Mucosa of stomach (tissue), 1 donor: ENCODE measurements around the gene PPM1H.
"Not testable (repeated sequence)": the region's sequence is repeated elsewhere in the genome, so short reads cannot be mapped to it uniquely, and the experiment has no call there.

Source experiments
- H3K27me3 ChIP-seq: one replicate; pipeline ENCODE4 v1.7.0; 2013; ENCODE audit warnings: mild to moderate bottlenecking, low read length; ENCODE audit not compliant: control insufficient read depth, insufficient read depth
- H3K36me3 ChIP-seq: one replicate; pipeline ENCODE4 v1.7.0; 2013; ENCODE audit warnings: low read length; ENCODE audit not compliant: control insufficient read depth, insufficient read depth
- H3K4me1 ChIP-seq: one replicate; pipeline ENCODE4 v1.7.0; 2013; ENCODE audit warnings: mild to moderate bottlenecking, low read length; ENCODE audit not compliant: control insufficient read depth, insufficient read depth
- H3K4me3 ChIP-seq: one replicate; pipeline ENCODE4 v1.7.0; 2013; ENCODE audit warnings: low read length
- H3K9ac ChIP-seq: one replicate; pipeline ENCODE4 v1.7.0; 2013; ENCODE audit warnings: mild to moderate bottlenecking, low read length, moderate library complexity
- H3K9me3 ChIP-seq: one replicate; pipeline ENCODE4 v1.7.0; 2013; ENCODE audit warnings: mild to moderate bottlenecking, low read length, moderate library complexity; ENCODE audit not compliant: control insufficient read depth
- donor health status: Pancreatic carcinoma.

Gene PPM1H

DNA sequence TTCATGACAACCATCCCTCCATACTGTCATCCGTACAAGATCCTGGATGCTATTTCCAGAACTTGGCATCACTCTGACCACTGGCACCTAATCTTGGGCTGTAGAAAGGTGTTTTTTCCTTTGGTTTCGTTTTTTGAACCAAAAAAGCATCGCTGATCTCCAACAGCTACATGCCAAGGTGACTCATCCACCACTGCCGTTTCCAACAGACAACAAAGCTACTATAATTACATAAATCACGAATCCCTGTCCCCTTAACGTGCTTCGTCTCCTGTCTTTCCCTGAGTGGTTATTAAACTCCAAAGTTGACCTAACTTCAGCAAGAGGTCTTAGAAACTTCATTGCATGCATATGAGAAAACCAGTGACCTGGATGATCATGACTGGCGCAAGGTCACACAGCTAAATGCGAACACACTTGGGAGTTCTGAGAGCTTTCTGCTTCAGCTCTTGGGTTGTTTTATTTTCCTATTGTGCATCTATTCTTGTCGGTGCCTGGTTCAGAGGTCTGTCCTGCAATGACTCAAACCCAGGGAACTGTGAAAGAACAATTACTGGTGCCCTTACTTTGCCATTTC is 99.9 kb downstream of the PPM1H start:
- Histone ChIP-seq H3K4me1 (no peaks in the 10 kb centered on the region), H3K27me3 (no peaks in the 10 kb centered on the region), H3K9me3 (no peaks in the 10 kb centered on the region), H3K9ac (no peak overlapping the region), H3K4me3 (no peak overlapping the region), H3K36me3 (no peaks in the 10 kb centered on the region)

DNA sequence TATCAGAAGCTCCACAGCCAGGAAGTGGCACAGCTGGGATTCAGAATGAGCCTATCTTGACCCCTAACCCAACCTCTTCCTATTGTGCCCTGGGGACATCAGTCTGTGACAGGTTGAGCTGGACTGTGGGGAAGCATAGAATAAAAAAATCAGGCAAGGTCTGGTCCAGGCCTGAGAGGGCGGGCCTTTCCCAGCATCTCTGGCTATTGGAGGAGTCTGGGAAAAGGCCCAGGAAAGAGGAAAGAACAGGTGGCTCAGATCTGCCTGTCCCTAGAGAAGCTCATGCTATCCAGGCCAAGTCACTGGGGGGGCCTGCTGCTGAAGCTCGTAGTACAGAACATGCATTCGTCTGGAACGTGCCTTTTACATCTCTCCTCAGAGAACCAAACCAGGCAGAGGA is 100.5 kb downstream of the PPM1H start:
- Histone ChIP-seq H3K4me3 (no peak overlapping the region), H3K27me3 (no peaks in the 10 kb centered on the region), H3K4me1 (no peaks in the 10 kb centered on the region), H3K9ac (no peak overlapping the region), H3K9me3 (no peaks in the 10 kb centered on the region), H3K36me3 (no peaks in the 10 kb centered on the region)

DNA sequence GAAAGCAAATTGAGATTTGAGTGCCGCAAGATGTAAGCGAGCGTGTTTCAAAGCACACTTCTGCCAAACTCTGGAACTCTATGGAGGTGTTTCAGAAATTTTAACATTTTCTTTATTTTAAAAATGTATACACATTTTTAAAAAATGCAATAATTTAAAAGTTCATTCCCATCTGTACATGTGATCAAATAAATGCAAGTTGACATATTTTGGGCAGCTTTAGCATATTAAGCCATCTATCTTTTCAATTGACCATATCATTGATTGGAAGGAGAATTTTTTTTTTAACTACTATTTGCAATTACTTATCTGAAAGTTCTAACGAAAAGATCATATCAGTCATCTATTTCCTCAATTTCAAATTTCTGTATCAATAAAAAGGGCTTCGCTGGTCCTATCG is 101.3 kb downstream of the PPM1H start:
- Histone ChIP-seq H3K9me3 (no peaks in the 10 kb centered on the region), H3K4me1 (no peaks in the 10 kb centered on the region), H3K9ac (no peak overlapping the region), H3K27me3 (no peaks in the 10 kb centered on the region), H3K4me3 (no peak overlapping the region), H3K36me3 (no peaks in the 10 kb centered on the region)

DNA sequence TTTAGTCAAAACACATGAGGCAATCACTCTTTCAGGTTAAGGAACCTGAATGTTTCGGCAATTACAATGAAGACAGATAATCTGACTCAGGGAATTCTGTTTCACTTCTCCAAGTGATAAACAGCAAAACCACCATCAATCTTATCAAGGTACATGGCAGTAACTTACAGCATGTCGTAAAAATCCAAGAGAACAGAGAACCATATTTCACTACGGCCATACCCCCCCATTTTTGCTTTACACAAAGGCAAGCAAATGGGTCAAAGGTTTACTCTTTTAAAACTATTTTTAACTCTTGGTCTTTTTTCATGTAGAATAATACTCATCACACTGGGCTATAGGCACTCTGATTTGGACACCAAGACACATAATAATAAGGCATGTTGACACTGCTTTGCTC is 102.4 kb downstream of the PPM1H start:
- H3K27me3 ChIP-seq: no peaks in the 10 kb centered on the region
- H3K36me3 ChIP-seq: no peaks in the 10 kb centered on the region
- H3K4me1 ChIP-seq: no peaks in the 10 kb centered on the region
- no peaks in the 10 kb centered on the region for H3K9me3 ChIP-seq
- no peak overlapping the region for H3K9ac ChIP-seq
- H3K4me3 ChIP-seq: no peak overlapping the region

DNA sequence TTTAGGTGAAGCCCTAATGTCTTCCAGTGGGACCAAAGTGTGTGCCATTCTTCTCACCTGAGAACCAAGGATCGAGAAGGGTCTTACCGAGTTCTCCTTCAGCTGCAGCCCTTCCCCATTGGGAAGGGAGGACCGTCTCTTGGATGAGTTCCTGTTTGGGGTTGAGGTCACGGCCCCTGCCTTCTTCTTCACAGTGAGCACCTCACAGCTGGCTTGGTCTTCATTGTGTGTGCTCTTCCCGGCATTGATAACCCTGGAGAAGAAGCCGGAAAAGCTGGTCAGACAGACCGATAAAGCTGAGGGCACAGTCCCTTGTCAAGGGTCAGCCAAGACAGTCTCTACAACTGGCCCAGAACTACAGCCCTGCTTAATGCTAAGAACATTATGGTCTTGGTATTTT is 102.9 kb downstream of the PPM1H start:
- Histone ChIP-seq H3K9ac (no peak overlapping the region), H3K36me3 (no peaks in the 10 kb centered on the region), H3K27me3 (no peaks in the 10 kb centered on the region), H3K4me3 (no peak overlapping the region), H3K9me3 (no peaks in the 10 kb centered on the region), H3K4me1 (no peaks in the 10 kb centered on the region)

DNA sequence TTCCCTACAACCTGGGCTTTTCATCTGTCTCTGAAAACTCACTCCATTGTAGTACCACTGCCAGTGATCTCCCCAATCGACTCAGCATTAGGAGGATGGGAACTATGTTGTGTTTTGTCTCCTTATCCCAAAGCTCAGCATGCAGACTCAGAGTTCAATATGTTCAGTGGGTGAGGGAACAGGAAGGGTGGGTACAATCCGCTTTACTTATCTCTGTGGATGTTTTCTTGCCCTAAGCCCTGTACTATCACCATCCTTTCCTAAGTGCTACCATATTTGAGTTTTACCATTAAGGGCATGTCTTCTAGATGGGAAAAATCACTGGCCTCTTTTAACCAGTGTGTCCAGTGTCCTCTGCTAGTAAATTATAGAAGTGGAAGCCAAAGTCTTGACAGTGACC is 107.1 kb downstream of the PPM1H start:
- no peak overlapping the region for H3K4me3 ChIP-seq
- no peaks in the 10 kb centered on the region for H3K4me1 ChIP-seq
- H3K9me3 ChIP-seq: no peaks in the 10 kb centered on the region
- H3K9ac ChIP-seq: no peak overlapping the region
- H3K27me3 ChIP-seq: no peaks in the 10 kb centered on the region
- H3K36me3 ChIP-seq: no peaks in the 10 kb centered on the region

DNA sequence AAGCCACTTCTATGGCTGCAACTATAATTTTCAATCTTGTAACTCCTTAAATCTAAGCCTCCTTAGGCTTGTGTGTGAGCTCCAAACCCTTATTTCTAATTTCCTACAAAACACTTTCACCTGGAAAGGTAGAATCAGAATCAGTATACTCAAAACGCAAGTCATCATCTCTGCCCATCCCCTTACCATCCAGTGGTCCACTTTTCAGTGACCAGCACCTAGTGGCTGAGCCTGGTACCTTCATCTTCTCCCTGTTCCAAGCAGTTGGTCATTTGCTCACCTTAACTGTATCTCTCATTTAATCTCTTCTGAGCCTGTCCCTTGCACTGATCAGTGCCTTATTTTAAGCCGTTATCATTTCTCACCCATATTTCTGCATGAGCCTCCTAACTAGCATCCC is 107.9 kb downstream of the PPM1H start:
- Histone ChIP-seq H3K4me1 (no peaks in the 10 kb centered on the region), H3K4me3 (no peak overlapping the region)

DNA sequence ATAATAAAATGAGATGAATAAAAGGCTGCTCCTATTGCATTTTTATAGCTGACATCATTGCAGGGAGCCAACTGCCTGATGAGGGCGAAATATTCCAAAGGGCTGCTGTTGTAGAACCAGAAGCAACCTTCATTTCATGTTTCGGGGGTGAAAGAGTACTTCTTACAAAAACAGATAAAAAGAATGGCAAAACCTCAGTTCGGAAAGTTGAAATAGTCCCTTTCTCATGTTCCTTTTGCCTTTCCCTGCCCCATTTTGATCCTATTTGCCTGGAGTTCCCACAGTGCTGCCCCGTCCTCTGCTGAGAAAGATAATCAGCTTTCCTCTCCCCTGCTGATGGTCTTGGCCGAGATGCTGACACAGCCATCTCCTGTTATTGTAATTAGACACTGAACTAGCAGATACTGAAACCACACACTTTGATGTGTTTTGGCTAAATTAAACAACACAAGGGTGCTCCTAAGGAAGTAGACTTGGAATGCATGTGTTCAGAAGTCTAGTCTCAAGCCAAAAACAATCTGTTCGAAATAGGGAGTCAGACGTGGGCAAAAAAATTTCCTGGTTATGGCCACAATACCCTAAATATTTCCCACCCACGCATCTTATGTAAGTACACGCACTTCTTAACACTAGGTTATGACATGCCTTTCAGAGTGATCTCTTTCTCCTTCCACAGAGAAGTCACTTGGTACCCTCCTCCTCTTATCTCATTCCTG is 117.2 kb downstream of the PPM1H start:
- Histone ChIP-seq H3K4me1 (peaks cover 6% of the 10 kb centered on the region), H3K27me3 (no peaks in the 10 kb centered on the region), H3K9ac (no peak overlapping the region), H3K4me3 (no peak overlapping the region), H3K36me3 (no peaks in the 10 kb centered on the region), H3K9me3 (no peaks in the 10 kb centered on the region)

More for the DNA sequence above, 107.9 kb downstream of the PPM1H start:
- Histone ChIP-seq H3K27me3 (no peaks in the 10 kb centered on the region), H3K9ac (no peak overlapping the region), H3K36me3 (no peaks in the 10 kb centered on the region), H3K9me3 (no peaks in the 10 kb centered on the region)

DNA sequence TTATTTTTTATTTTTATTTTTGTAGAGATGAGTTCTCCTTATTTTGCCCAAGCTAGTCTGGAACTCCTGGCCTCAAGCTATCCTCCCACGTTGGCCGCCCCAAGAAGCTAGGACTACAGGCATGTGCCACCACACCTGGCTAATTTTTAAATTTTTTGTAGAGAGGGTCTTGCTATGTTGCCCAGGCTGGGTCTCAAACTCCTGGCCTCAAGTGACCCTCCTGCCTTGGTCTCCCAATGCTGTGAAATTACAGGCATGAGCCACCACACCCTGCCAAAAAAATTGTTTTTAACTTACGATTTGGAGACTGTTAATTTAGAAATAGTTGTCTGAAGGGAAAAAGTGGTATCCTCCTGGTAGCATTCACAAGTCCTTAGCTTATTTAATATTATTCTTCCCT is 120.7 kb downstream of the PPM1H start:
- Histone ChIP-seq H3K4me3 (no peak overlapping the region), H3K9ac (no peak overlapping the region), H3K4me1 (peaks cover 6% of the 10 kb centered on the region), H3K27me3 (no peaks in the 10 kb centered on the region), H3K9me3 (no peaks in the 10 kb centered on the region), H3K36me3 (no peaks in the 10 kb centered on the region)

DNA sequence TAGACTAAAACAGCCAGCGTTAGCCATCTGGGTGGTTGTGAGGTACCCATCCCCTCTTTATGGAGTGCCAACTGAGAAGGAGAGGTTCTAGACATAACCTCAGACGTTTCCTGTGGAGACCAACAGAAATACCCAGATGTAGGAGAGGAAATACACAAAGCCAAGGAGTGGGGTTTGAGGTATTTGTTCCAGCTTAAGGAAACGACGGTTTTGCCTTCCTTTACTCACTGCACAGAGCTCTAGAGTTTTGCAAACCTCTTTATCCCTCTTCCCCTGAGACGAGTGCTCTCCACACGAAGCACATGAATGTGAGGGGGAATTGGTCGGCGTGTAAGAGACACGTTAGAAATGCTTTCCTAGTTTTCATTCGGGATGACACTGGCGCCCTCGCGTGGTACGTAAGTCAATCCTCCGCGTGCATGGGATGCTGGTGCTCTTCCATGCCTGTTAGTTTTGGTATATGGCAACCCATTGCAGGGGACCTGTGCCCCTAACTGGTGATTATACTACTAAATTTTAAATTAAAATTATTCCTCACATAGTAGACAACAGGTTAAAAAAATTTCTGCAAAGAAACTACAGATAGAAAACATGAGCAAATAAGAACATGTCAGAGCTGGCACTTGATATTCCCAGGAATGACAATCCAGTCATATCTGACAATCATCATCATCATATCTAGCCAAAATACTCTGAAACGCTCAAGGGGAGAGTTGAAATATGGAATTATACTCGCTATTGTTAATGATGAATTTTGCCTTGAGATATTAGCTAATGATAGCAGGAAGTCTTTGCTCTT is 121.7 kb downstream of the PPM1H start:
- no peaks in the 10 kb centered on the region for H3K9me3 ChIP-seq
- peak overlapping the region; percentile 12 for H3K9ac ChIP-seq
- H3K4me3 ChIP-seq: no peak overlapping the region
- peaks cover 6% of the 10 kb centered on the region for H3K4me1 ChIP-seq
- H3K36me3 ChIP-seq: no peaks in the 10 kb centered on the region
- H3K27me3 ChIP-seq: no peaks in the 10 kb centered on the region

DNA sequence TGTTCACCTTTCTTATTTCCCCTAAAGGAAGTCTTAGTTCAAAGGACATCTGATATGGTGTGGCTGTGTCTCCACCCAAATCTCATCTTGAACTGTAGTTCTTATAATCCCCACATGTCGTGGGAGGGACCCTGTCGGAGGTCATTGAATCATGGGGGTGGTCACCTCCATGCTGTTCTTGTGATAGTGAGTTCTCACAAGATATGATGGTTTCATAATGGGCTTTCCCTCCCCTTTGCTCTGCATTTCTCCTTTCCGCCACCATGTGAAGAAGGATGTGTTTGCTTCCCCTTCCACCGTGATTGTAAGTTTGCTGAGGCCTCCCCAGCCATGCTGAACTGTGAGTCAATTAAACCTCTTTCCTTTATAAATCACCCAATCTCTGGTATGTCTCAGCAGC is 123.5 kb downstream of the PPM1H start:
- not testable (repeated sequence) for H3K36me3 ChIP-seq, H3K4me1 ChIP-seq, H3K27me3 ChIP-seq, H3K9ac ChIP-seq, H3K4me3 ChIP-seq, H3K9me3 ChIP-seq

DNA sequence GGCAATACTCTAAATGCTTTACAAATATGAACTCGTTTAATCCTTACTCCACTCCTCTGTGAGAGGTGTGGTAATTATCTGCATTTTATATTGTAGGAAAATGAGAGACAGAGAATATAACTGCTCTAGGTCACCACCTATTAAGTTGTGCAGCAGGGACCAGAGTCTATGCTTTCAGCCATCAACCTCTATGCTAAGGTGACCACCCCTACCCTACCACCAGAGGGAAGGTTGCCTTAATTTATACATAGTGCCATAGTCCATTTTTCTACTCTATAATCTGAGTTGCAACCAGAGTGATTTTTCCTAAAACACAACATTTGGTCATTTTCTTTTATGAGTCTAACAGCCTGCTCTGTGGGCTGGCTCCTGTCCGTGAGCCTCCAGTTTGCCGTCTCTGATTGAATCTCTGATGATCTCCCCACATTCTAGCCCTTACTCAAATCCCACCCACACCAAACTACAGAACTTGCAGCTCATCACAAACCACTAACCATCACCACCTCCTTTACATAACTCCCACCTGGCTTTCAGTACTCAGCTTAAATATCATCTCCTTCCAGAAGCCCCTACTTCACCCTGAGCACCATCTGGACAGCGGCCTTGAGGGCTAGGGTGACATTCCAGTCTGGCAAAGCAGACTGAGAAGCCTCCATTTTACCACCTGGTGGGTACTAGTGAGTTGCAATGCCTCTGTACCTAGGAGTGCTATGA is 126.6 kb downstream of the PPM1H start:
- Histone ChIP-seq H3K27me3 (no peaks in the 10 kb centered on the region), H3K9ac (no peak overlapping the region), H3K9me3 (no peaks in the 10 kb centered on the region), H3K36me3 (no peaks in the 10 kb centered on the region), H3K4me3 (no peak overlapping the region), H3K4me1 (peaks cover 6% of the 10 kb centered on the region)
